ENCODE results near the gene TSHZ2.
A peak's percentile ranks its signal among the peaks of the same experiment; 100 is the strongest.

Gene TSHZ2

GRCh38 chr20:53349730-53350129 is 377.6 kb downstream of the TSHZ2 start:
- Histone ChIP-seq H4K8ac (ENCODE audit: low read length) (no peak overlapping the region), H3K4ac (ENCODE audit: low read depth in 1 of 2, low read length in 2 of 2) (no peak overlapping the region), H2BK15ac (ENCODE audit: low read depth, poor library complexity, severe bottlenecking) (no peak overlapping the region), H3K9me3 (ENCODE audit: control insufficient read depth, low read length) (peaks cover 11% of the 10 kb centered on the region), H3K27me3 (ENCODE audit: control insufficient read depth in 1 of 2, insufficient read depth in 1 of 2, low read length in 2 of 2) (no peaks in the 10 kb centered on the region), H4K91ac (ENCODE audit: low read length) (no peak overlapping the region), H3K9ac (ENCODE audit: low read length) (no peak overlapping the region), H3K18ac (ENCODE audit: low read depth in 1 of 2, low read length in 2 of 2) (no peak overlapping the region), H2AK5ac (ENCODE audit: low read length, severe bottlenecking) (no peak overlapping the region), H2BK120ac (ENCODE audit: low read depth, low read length) (no peak overlapping the region), H3K79me1 (replicated peaks; ENCODE audit: low read length, poor library complexity, severe bottlenecking) (no peaks in the 10 kb centered on the region), H3K4me1 (ENCODE audit: control insufficient read depth, insufficient read depth, low read depth, low read length) (no peaks in the 10 kb centered on the region), H2BK5ac (ENCODE audit: low read depth, low read length, poor library complexity, severe bottlenecking) (no peak overlapping the region), H3K14ac (ENCODE audit: low read length in 2 of 2) (no peak overlapping the region), H2BK12ac (ENCODE audit: low read length in 2 of 2) (no peak overlapping the region), H3K4me3 (ENCODE audit: insufficient read depth in 1 of 2, low read depth in 1 of 2, low read length in 2 of 2) (no peak overlapping the region), H3K23ac (ENCODE audit: low read length in 2 of 2) (no peak overlapping the region), H3K4me2 (ENCODE audit: low read length, poor library complexity, severe bottlenecking) (no peak overlapping the region), H2AFZ (ENCODE audit: low read depth, low read length) (no peak overlapping the region), H3K27ac (ENCODE audit: low read length, poor library complexity, severe bottlenecking) (no peak overlapping the region), H3K36me3 (ENCODE audit: control insufficient read depth in 1 of 2, insufficient read depth in 2 of 2, low read depth in 1 of 2, low read length in 2 of 2) (peaks cover 0 to 9% of the 10 kb centered on the region in 2 experiments)
- 67% methylated on average over 1 of the region's 2 CpGs for WGBS
- no peak for DNase-seq

- H3K4ac ChIP-seq (ENCODE audit: low read depth in 1 of 2, low read length in 2 of 2): no peak overlapping the region
- no peak overlapping the region for H3K27ac ChIP-seq (ENCODE audit: low read length, poor library complexity, severe bottlenecking)
- H3K4me3 ChIP-seq (ENCODE audit: insufficient read depth in 1 of 2, low read depth in 1 of 2, low read length in 2 of 2): no peak overlapping the region
- H2BK15ac ChIP-seq (ENCODE audit: low read depth, poor library complexity, severe bottlenecking): no peak overlapping the region
- H3K27me3 ChIP-seq (ENCODE audit: control insufficient read depth in 1 of 2, insufficient read depth in 1 of 2, low read length in 2 of 2): no peaks in the 10 kb centered on the region
- H3K23ac ChIP-seq (ENCODE audit: low read length in 2 of 2): no peak overlapping the region
- peak; percentile 13 for DNase-seq
- H3K79me1 ChIP-seq (replicated peaks; ENCODE audit: low read length, poor library complexity, severe bottlenecking): no peaks in the 10 kb centered on the region
- no peak overlapping the region for H3K14ac ChIP-seq (ENCODE audit: low read length in 2 of 2)
- H3K4me1 ChIP-seq (ENCODE audit: control insufficient read depth, insufficient read depth, low read depth, low read length): no peaks in the 10 kb centered on the region
- no peak overlapping the region for H3K4me2 ChIP-seq (ENCODE audit: low read length, poor library complexity, severe bottlenecking)
- no peak overlapping the region for H4K91ac ChIP-seq (ENCODE audit: low read length)
- no peak overlapping the region for H2BK12ac ChIP-seq (ENCODE audit: low read length in 2 of 2)
- H3K9me3 ChIP-seq (ENCODE audit: control insufficient read depth, low read length): peaks cover 29% of the 10 kb centered on the region
- no peak overlapping the region for H2AK5ac ChIP-seq (ENCODE audit: low read length, severe bottlenecking)
- H2BK120ac ChIP-seq (ENCODE audit: low read depth, low read length): no peak overlapping the region
- H3K9ac ChIP-seq (ENCODE audit: low read length): no peak overlapping the region
- H2AFZ ChIP-seq (ENCODE audit: low read depth, low read length): no peak overlapping the region
- no peak overlapping the region for H2BK5ac ChIP-seq (ENCODE audit: low read depth, low read length, poor library complexity, severe bottlenecking)
- peaks cover 0 to 14% of the 10 kb centered on the region in 2 experiments for H3K36me3 ChIP-seq (ENCODE audit: control insufficient read depth in 1 of 2, insufficient read depth in 2 of 2, low read depth in 1 of 2, low read length in 2 of 2)
- 72% methylated on average over 4 of the region's 6 CpGs for WGBS
- H3K18ac ChIP-seq (ENCODE audit: low read depth in 1 of 2, low read length in 2 of 2): no peak overlapping the region
- no peak overlapping the region for H4K8ac ChIP-seq (ENCODE audit: low read length)
These were observed 380.7 kb downstream of the TSHZ2 start for GRCh38 chr20:53352727-53353440.

- peaks cover 29% of the 10 kb centered on the region for H3K9me3 ChIP-seq (ENCODE audit: control insufficient read depth, low read length)
- H3K4ac ChIP-seq (ENCODE audit: low read depth in 1 of 2, low read length in 2 of 2): no peak overlapping the region
- H3K18ac ChIP-seq (ENCODE audit: low read depth in 1 of 2, low read length in 2 of 2): no peak overlapping the region
- H3K36me3 ChIP-seq (ENCODE audit: control insufficient read depth in 1 of 2, insufficient read depth in 2 of 2, low read depth in 1 of 2, low read length in 2 of 2): peaks cover 0 to 14% of the 10 kb centered on the region in 2 experiments
- no peak overlapping the region for H2BK15ac ChIP-seq (ENCODE audit: low read depth, poor library complexity, severe bottlenecking)
- no peak overlapping the region for H3K14ac ChIP-seq (ENCODE audit: low read length in 2 of 2)
- H2AFZ ChIP-seq (ENCODE audit: low read depth, low read length): no peak overlapping the region
- H2BK5ac ChIP-seq (ENCODE audit: low read depth, low read length, poor library complexity, severe bottlenecking): no peak overlapping the region
- no peak overlapping the region for H3K27ac ChIP-seq (ENCODE audit: low read length, poor library complexity, severe bottlenecking)
- no peak overlapping the region for H4K8ac ChIP-seq (ENCODE audit: low read length)
- 100% methylated on average over 1 of the region's 1 CpG for WGBS
- H2BK120ac ChIP-seq (ENCODE audit: low read depth, low read length): no peak overlapping the region
- H2AK5ac ChIP-seq (ENCODE audit: low read length, severe bottlenecking): no peak overlapping the region
- no peaks in the 10 kb centered on the region for H3K27me3 ChIP-seq (ENCODE audit: control insufficient read depth in 1 of 2, insufficient read depth in 1 of 2, low read length in 2 of 2)
- no peaks in the 10 kb centered on the region for H3K4me1 ChIP-seq (ENCODE audit: control insufficient read depth, insufficient read depth, low read depth, low read length)
- H3K9ac ChIP-seq (ENCODE audit: low read length): no peak overlapping the region
- H3K23ac ChIP-seq (ENCODE audit: low read length in 2 of 2): no peak overlapping the region
- no peak for DNase-seq
- H3K4me3 ChIP-seq (ENCODE audit: insufficient read depth in 1 of 2, low read depth in 1 of 2, low read length in 2 of 2): no peak overlapping the region
- no peak overlapping the region for H4K91ac ChIP-seq (ENCODE audit: low read length)
- no peak overlapping the region for H2BK12ac ChIP-seq (ENCODE audit: low read length in 2 of 2)
- H3K79me1 ChIP-seq (replicated peaks; ENCODE audit: low read length, poor library complexity, severe bottlenecking): no peaks in the 10 kb centered on the region
- H3K4me2 ChIP-seq (ENCODE audit: low read length, poor library complexity, severe bottlenecking): no peak overlapping the region
These were observed 382.2 kb downstream of the TSHZ2 start for GRCh38 chr20:53354314-53354713.

GRCh38 chr20:53355790-53356189 is 383.6 kb downstream of the TSHZ2 start:
- no peak overlapping the region for H3K4me2 ChIP-seq (ENCODE audit: low read length, poor library complexity, severe bottlenecking)
- no peak overlapping the region for H2BK12ac ChIP-seq (ENCODE audit: low read length in 2 of 2)
- H2AFZ ChIP-seq (ENCODE audit: low read depth, low read length): no peak overlapping the region
- H2AK5ac ChIP-seq (ENCODE audit: low read length, severe bottlenecking): no peak overlapping the region
- H2BK120ac ChIP-seq (ENCODE audit: low read depth, low read length): no peak overlapping the region
- no peak overlapping the region for H3K23ac ChIP-seq (ENCODE audit: low read length in 2 of 2)
- H3K36me3 ChIP-seq (ENCODE audit: control insufficient read depth in 1 of 2, insufficient read depth in 2 of 2, low read depth in 1 of 2, low read length in 2 of 2): peaks cover 0 to 6% of the 10 kb centered on the region in 2 experiments
- no peak overlapping the region for H2BK5ac ChIP-seq (ENCODE audit: low read depth, low read length, poor library complexity, severe bottlenecking)
- H2BK15ac ChIP-seq (ENCODE audit: low read depth, poor library complexity, severe bottlenecking): no peak overlapping the region
- peaks cover 18% of the 10 kb centered on the region for H3K9me3 ChIP-seq (ENCODE audit: control insufficient read depth, low read length)
- H4K91ac ChIP-seq (ENCODE audit: low read length): no peak overlapping the region
- no peak overlapping the region for H3K9ac ChIP-seq (ENCODE audit: low read length)
- H3K4me3 ChIP-seq (ENCODE audit: insufficient read depth in 1 of 2, low read depth in 1 of 2, low read length in 2 of 2): peak overlapping the region in 1 of 2 experiments; percentile 58
- H3K4me1 ChIP-seq (ENCODE audit: control insufficient read depth, insufficient read depth, low read depth, low read length): no peaks in the 10 kb centered on the region
- H3K27ac ChIP-seq (ENCODE audit: low read length, poor library complexity, severe bottlenecking): no peak overlapping the region
- 76% methylated on average over 1 of the region's 2 CpGs for WGBS
- no peaks in the 10 kb centered on the region for H3K27me3 ChIP-seq (ENCODE audit: control insufficient read depth in 1 of 2, insufficient read depth in 1 of 2, low read length in 2 of 2)
- no peak overlapping the region for H3K18ac ChIP-seq (ENCODE audit: low read depth in 1 of 2, low read length in 2 of 2)
- no peak overlapping the region for H4K8ac ChIP-seq (ENCODE audit: low read length)
- no peaks in the 10 kb centered on the region for H3K79me1 ChIP-seq (replicated peaks; ENCODE audit: low read length, poor library complexity, severe bottlenecking)
- no peak overlapping the region for H3K14ac ChIP-seq (ENCODE audit: low read length in 2 of 2)
- DNase-seq: no peak
- no peak overlapping the region for H3K4ac ChIP-seq (ENCODE audit: low read depth in 1 of 2, low read length in 2 of 2)

All from mesenchymal stem cell (in vitro differentiated cells and primary cell).